Measurements from ENCODE around the gene RSAD1.

RSAD1 gene

GRCh38 chr17:50478391-50479381 is at the start of gene RSAD1:
TSS of gene RSAD1 (plus strand) at chr17:50478860. CDS start at chr17:50478885, 25 bp downstream.
- in situ Hi-C loops (cut with HindIII; ENCODE audit: low sequenced_read_pairs) = no loop called here

GRCh38 chr17:50429793-50430192 is 48.9 kb upstream of the RSAD1 start:
- in situ Hi-C loops (cut with HindIII; ENCODE audit: low sequenced_read_pairs) = no loop called here

DNA sequence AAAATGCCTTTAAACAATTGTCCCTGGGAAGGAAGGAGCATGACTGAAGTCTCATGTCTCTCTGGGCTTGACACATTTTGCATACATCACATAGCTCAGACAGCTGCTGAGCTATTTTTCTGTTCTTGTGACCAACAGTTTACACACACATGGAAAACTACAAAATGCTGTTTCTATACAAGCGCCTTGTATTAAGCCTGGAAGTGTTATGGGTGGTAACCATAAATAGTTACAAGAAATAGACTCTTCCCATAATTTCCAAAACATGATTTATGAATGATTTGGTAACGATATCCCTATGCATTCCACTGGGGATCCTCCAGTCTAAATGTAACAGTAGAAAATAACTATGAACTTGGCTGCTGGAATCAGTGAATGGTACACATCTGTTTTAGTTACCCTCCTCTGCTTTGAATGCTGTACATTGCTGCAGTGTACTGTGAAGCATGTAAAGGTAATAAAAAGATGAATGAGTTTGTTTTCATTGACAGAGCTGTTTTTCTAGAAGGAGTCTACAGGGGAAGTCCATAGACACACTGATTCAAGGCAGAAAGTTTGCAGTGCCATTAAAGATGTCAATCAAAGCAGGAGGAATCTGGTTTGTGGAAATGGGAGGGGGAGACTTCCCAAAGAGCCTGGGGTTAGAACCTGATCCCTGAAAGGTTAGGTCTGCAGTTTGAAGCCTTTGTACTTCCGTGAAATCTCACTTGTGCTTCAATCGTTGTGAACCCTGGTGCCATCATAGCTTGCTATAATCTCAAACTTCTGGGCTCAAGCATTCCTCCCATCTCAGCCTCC is 47.6 kb upstream of the RSAD1 start:
- in situ Hi-C loops (cut with HindIII; ENCODE audit: low sequenced_read_pairs) = no loop called here

DNA sequence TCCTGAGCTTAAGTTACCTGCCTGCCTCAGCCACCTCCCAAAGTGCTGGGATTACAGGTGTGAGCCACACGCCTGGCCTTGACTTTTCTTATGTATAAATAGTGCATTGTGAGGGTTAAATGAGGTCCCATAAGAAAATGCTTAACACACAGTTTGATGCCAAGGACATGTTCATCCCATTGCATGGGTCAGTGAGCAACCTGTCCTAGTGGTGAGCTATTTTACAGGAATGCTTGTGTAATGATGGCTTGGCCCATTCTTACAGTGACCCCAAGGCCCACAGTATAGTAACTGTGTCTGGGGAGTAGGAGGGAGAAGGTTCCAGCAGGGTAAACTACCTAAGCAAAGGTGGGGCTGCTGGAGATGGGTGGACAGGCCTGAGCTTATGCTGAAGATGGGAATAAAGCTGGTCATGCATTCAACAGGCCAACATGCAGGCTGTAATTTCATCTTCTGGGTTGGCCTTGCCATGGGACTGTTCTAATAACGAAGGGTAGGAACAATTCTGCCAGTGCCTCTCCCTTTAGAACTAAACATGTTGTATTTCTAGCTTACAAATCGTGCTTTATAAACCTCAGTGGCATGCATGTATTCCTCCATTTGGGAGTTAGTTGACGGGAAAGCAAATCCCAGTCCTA is 46.4 kb upstream of the RSAD1 start:
- in situ Hi-C loops (cut with HindIII; ENCODE audit: low sequenced_read_pairs) = no loop called here

DNA sequence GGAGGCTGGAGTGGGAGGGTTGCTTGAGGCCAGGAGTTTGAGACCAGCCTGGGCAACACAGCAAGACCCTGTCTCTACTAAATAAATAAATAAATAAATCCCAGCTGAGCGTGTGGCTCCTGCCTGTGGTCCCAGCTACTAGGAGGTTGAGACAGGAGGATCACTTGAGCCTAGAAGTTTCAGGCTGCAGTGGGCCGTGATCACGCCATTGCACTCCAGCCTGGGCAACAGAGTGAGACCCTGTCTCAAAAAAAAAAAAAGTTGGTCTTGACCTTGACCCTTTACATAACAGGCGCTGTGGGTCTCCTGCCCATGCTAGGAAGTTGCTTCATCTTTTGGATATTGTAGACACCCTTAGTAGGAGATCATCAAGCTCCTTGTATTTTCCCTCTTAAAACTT is 41.3 kb upstream of the RSAD1 start:
- in situ Hi-C loops (cut with HindIII; ENCODE audit: low sequenced_read_pairs) = no loop called here

DNA sequence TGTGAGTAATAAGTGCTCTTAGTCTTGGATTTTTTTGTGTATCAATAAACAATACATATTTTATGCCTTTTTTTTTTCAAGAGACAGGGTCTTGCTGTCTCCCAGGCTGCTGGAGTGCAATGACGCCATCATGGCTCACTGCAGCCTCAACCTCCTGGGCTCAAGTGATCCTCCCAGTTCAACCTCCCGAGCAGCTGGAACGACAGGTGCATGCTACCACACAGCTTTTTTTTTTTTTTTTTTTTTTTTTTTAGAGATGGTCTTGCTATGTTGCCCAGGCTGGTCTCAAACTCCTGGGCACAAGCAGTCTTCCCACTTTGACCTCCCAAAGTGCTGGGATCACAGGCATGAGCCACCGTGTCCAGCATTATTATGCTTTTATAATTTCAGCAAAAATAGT is 39.7 kb upstream of the RSAD1 start:
- in situ Hi-C loops (cut with HindIII; ENCODE audit: low sequenced_read_pairs) = no loop called here

DNA sequence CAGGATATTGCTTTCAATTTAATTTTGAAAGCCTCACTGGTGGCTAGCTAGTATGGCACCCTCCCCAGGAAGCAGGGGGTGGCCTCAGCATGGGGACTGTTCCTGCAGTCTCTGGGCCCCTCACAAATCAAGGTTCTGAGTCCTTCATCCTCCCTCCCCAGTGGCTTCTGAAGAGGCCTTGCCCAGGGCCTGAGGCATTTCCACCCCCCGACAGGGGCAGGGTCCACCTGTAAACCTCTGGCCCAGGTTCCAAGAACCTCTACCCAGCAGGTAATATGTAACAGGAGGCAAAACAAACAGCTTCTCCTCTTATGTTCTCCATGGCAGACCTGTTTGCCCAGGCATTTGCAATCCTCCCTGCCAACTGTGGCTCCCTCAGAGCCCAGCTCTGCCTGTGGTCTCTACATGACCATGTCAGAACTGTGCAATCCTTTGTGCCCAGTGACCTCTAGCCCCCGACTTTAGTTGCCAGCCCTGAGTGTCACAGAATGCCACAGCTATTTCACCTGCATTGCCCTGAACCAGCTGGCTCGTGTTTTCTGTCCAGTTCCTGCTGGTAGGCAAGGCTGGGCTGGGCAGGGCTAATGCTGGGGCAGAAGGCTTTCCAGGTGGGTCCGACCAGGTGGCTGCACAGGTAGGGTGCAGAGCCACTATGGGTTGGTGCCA is 38.4 kb upstream of the RSAD1 start:
- in situ Hi-C loops (cut with HindIII; ENCODE audit: low sequenced_read_pairs) = no loop called here

GRCh38 chr17:50440838-50441829 is 37.5 kb upstream of the RSAD1 start:
- in situ Hi-C loops (cut with HindIII; ENCODE audit: low sequenced_read_pairs) = no loop called here

GRCh38 chr17:50443505-50443974 is 35.1 kb upstream of the RSAD1 start:
- in situ Hi-C loops (cut with HindIII; ENCODE audit: low sequenced_read_pairs) = no loop called here

GRCh38 chr17:50444841-50445715 is 33.6 kb upstream of the RSAD1 start:
- in situ Hi-C loops (cut with HindIII; ENCODE audit: low sequenced_read_pairs) = no loop called here

DNA sequence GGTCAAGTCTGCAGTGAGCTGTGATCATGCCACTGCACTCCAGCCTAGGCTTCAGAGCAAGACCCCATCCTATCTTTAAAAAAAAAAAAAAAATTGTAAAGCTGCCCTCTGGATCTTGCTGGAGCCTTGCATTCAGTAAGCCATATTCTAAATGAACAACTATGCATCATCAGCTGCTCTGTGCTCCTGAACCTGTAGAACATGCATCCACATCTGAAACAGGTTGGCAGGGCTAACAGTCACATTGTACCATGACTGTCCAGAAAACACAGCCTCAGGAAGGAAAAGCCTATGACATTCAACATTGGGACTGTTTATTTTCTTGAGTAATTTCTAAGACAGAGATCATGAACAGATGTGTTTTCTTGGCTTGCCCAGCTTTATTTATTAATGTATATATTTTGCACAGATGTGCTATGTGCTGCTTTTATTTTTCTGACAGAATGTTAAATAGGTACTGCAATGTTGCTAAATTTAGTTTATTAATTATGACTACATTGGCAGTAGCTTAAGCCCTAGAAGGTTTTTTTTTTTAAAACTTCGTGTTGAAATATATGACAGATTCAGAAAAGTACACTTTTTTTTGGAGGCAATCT is 32.8 kb upstream of the RSAD1 start:
- in situ Hi-C loops (cut with HindIII; ENCODE audit: low sequenced_read_pairs) = no loop called here

- in situ Hi-C loops (cut with HindIII; ENCODE audit: low sequenced_read_pairs) = no loop called here
Observed at GRCh38 chr17:50447870-50448595, 30.6 kb upstream of the RSAD1 start.

DNA sequence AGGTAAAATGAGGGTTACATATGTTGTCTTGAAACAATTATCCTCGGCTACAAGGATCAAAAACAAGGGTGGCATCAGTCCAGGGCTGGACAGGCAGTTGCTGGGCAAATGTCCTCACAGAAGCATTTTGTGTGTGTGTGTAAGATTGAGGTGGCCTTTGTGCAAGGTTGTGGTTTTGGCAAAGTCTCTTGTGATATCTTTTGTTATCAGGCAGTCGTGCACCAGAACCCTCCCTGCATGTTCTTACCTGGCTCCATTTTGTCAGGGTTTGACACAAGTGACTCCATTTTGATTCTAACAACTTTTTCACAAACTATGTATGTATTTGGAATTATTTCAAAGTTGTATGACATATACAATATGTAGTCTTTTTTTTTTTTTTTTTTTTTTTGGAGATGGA is 30.0 kb upstream of the RSAD1 start:
- in situ Hi-C loops (cut with HindIII; ENCODE audit: low sequenced_read_pairs) = no loop called here

- in situ Hi-C loops (cut with HindIII; ENCODE audit: low sequenced_read_pairs) = no loop called here
Observed at GRCh38 chr17:50451943-50452629, 26.6 kb upstream of the RSAD1 start.

DNA sequence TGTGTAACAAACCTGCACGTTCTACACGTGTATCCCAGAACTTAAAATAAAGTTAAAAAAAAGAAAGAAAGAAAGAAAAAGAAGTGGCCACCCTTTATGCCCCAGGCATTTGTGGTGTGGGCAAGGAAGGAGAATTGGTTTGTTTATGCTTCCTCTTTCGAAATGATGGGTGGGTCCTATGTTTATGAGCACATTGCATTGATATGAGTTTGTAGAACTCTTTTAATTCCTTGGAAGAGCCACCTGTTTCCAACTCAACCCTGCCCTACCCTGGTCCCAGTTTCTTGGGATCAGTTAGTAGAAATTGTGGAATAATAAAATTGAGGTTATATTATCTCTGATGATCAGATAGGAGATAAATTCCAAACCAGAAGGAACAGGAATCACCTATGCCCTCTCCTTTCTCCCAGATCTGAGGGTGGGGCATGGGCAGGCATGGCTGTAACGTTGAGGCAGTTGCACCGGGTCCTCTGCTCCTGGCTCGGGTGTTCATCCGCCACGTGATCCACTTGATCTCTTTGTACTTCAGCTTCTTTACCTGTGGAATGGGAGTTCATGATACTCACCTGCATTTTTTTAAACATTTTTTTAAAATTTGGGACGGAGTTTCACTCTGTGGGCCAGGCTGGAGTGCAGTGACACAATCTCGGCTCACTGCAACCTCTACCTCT is 25.9 kb upstream of the RSAD1 start:
- in situ Hi-C loops (cut with HindIII; ENCODE audit: low sequenced_read_pairs) = no loop called here

GRCh38 chr17:50453901-50454300 is 24.8 kb upstream of the RSAD1 start:
- in situ Hi-C loops (cut with HindIII; ENCODE audit: low sequenced_read_pairs) = no loop called here
